ENCODE data around the gene SLC16A10.
"Not testable (repeated sequence)": the region's sequence is repeated elsewhere in the genome, so short reads cannot be mapped to it uniquely, and the experiment has no call there.

DNA sequence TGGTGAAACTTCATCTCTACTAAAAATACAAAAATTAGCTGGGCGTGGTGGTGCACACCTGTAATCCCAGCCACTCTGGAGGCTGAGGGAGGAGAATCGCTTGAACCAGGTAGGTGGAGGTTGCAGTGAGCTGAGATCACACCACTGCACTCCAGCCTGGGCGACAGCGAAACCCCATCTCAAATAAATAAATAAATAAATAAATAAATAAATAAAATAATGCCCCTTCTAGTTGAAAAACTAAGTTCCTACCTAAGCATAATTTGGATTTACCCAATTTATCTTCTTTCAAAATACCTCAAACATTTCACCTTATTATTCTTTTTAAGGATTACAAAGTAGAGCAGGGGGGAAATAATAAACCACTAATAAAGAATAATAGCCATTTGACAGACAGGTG is 116.2 kb downstream of the SLC16A10 start:
- TF ChIP-seq MAX (IDR thresholded peaks at IDR 0.05; ENCODE audit: insufficient read depth, insufficient read length); JUN (IDR thresholded peaks at IDR 0.05; ENCODE audit: borderline replicate concordance, insufficient read depth, insufficient read length, low read depth): not testable (repeated sequence)
- TF ChIP-seq, protein P1, sequence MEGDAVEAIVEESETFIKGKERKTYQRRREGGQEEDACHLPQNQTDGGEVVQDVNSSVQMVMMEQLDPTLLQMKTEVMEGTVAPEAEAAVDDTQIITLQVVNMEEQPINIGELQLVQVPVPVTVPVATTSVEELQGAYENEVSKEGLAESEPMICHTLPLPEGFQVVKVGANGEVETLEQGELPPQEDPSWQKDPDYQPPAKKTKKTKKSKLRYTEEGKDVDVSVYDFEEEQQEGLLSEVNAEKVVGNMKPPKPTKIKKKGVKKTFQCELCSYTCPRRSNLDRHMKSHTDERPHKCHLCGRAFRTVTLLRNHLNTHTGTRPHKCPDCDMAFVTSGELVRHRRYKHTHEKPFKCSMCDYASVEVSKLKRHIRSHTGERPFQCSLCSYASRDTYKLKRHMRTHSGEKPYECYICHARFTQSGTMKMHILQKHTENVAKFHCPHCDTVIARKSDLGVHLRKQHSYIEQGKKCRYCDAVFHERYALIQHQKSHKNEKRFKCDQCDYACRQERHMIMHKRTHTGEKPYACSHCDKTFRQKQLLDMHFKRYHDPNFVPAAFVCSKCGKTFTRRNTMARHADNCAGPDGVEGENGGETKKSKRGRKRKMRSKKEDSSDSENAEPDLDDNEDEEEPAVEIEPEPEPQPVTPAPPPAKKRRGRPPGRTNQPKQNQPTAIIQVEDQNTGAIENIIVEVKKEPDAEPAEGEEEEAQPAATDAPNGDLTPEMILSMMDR (IDR thresholded peaks at IDR 0.05; ENCODE audit: extremely low read depth in 1 of 2, insufficient read depth in 1 of 2, low read depth in 1 of 2, low read length in 2 of 2) = not testable (repeated sequence)

Measured in endothelial cell of umbilical vein (primary cell).